ENCODE results near the gene B3GALNT1. TPM values are rescaled to one million over a fixed set of nuclear protein-coding genes. Genes with fewer than 3 reads are reported as not detected.
"Not testable (repeated sequence)": the region's sequence is repeated elsewhere in the genome, so short reads cannot be mapped to it uniquely, and the experiment has no call there.

B3GALNT1 gene
- total and polyA plus RNA-seq, 12 donors = 2.3 to 29.2 (median 9.6) TPM

DNA sequence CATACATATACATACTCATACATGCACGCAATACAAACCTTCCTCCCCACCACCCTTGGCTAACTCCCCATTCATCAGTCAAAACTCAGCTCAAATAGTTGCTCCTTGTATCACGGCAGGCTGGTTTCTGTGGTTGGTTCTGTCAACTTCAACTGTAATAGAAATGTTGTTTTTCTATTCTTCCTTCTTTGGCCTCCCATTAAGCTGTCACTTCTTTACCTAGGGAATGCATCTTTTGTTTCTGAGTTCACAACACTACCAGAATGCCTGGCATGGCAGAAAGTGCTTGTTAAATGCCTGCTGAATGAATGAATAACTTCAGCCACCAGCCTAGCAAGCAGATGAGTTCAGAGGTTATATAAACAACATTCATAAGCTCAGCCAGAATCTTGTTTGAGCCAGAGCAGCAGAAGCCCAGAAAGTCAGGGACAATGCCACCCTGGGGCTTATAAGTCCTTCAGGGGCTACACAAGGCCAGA lies 63.1 kb downstream of the B3GALNT1 start:
- Histone ChIP-seq H3K4me1 (replicated peaks in 1 of 2) (no peaks in the 10 kb centered on the region), H3K9me3 (replicated peaks in 1 of 3) (no peaks in the 10 kb centered on the region), H3K36me3 (replicated peaks in 1 of 2) (no peaks in the 10 kb centered on the region), H3K4me3 (no peak overlapping the region), H3K27ac (no peak overlapping the region), H3K27me3 (no peaks in the 10 kb centered on the region)
- TF ChIP-seq, protein P1, sequence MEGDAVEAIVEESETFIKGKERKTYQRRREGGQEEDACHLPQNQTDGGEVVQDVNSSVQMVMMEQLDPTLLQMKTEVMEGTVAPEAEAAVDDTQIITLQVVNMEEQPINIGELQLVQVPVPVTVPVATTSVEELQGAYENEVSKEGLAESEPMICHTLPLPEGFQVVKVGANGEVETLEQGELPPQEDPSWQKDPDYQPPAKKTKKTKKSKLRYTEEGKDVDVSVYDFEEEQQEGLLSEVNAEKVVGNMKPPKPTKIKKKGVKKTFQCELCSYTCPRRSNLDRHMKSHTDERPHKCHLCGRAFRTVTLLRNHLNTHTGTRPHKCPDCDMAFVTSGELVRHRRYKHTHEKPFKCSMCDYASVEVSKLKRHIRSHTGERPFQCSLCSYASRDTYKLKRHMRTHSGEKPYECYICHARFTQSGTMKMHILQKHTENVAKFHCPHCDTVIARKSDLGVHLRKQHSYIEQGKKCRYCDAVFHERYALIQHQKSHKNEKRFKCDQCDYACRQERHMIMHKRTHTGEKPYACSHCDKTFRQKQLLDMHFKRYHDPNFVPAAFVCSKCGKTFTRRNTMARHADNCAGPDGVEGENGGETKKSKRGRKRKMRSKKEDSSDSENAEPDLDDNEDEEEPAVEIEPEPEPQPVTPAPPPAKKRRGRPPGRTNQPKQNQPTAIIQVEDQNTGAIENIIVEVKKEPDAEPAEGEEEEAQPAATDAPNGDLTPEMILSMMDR (IDR thresholded peaks at IDR 0.05) = no peak
- no peak for TF ChIP-seq POLR2A (IDR thresholded peaks at IDR 0.05)
- 76 to 91% (median 80%) methylated on average over 2 of the region's 2 CpGs for WGBS, 4 donors
- intact Hi-C loops (cut with DNase I) = no loop called here
- DNase-seq = no peak

DNA sequence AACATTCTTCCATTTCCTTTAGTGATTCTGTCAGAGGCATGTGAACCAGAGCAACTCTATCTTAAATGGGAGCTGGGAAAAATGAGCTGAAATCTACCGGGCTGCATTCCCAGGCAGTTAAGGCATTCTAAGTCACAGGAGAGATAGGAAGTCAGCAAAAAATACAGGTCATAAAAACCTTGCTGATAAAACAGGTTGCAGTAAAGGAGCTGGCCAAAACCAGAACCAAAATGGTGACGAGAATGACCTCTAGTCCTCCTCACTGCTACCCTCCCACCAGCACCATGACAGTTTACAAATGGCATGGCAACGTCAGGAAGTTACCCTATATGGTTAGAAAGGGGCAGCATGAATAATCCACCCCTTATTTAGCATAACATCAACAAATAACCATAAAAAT lies 66.4 kb downstream of the B3GALNT1 start:
- no peaks in the 10 kb centered on the region for H3K36me3 ChIP-seq (replicated peaks in 1 of 2)
- no peaks in the 10 kb centered on the region for H3K27me3 ChIP-seq
- no peak for TF ChIP-seq POLR2A (IDR thresholded peaks at IDR 0.05)
- TF ChIP-seq, protein P1 (IDR thresholded peaks at IDR 0.05) = no peak
- H3K27ac ChIP-seq = no peak overlapping the region
- DNase-seq = no peak
- no peaks in the 10 kb centered on the region for H3K9me3 ChIP-seq (replicated peaks in 1 of 3)
- intact Hi-C loops (cut with DNase I) = no loop called here
- no peak overlapping the region for H3K4me3 ChIP-seq
- peaks cover 0 to 9% of the 10 kb centered on the region in 2 donors for H3K4me1 ChIP-seq (replicated peaks in 1 of 2)
- WGBS, 4 donors = 57 to 69% (median 67%) methylated on average over 3 of the region's 3 CpGs

DNA sequence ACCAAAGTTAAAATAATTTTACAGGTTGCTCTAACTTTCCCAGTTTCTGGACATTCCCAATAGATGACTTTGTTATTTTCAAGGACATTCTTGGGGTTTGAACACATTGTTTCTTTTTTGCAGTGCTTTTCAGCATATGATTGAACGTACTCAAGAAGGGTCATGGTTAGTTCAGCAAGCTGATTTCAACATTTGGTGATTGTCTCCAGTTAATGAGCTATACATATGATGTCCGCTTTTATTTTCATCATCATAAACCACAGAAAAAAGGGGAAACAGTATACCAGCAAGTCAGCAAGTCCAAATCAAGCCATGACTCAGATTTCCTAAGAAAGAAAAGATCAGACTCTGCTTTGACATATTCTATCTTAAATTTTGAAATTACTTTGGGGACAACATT lies 69.4 kb downstream of the B3GALNT1 start:
- 24 to 37% (median 30%) methylated on average over 2 of the region's 2 CpGs for WGBS, 4 donors
- Histone ChIP-seq H3K4me1 (replicated peaks in 1 of 2) (peaks cover 0 to 9% of the 10 kb centered on the region in 2 donors), H3K27ac (peak overlapping the region in 4 of 5 donors; percentile 4 to 70 (median 23)), H3K4me3 (no peak overlapping the region), H3K9me3 (replicated peaks in 1 of 3) (no peaks in the 10 kb centered on the region), H3K27me3 (no peaks in the 10 kb centered on the region), H3K36me3 (replicated peaks in 1 of 2) (no peaks in the 10 kb centered on the region)
- no peak for TF ChIP-seq POLR2A (IDR thresholded peaks at IDR 0.05)
- TF ChIP-seq, protein P1 (IDR thresholded peaks at IDR 0.05) = no peak
- intact Hi-C loops (cut with DNase I) = no loop called here
- no peak for DNase-seq

DNA sequence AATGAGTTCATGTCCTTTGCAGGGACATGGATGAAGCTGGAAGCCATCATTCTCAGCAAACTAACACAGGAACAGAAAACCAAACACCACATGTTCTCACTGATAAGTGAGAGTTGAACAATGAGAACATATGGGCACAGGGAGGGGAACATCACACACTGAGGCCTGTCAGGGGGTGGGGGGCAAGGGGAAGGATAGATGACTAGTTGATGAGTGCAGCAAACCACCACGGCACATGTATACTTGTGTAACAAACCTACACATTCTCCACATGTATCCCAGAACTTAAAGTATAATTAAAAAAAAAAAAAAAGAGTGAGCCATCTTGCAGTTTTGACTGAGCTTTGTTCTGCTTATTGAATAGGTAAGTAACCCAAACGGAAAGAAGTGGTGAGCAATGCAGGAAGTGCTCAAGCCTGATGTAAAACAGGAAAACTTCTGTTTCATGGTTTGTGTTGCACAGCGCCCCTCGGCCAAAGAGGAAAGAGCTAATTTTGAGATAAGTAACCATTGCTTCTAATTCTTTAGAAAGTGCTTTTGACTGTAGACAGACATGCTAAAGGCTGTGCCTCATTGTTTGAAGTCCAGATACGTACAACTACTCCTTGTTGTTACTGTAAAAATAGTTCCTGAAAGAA lies 70.1 kb downstream of the B3GALNT1 start:
- H3K27ac ChIP-seq = peak overlapping the region in 4 of 5 donors; percentile 4 to 70 (median 23)
- H3K36me3 ChIP-seq (replicated peaks in 1 of 2); H3K4me1 ChIP-seq (replicated peaks in 1 of 2); H3K9me3 ChIP-seq (replicated peaks in 1 of 3); H3K27me3 ChIP-seq; H3K4me3 ChIP-seq; intact Hi-C loops (cut with DNase I): not testable (repeated sequence)
- peak in 1 of 7 donors; percentile 9 for DNase-seq
- 47 to 66% (median 56%) methylated on average over 5 of the region's 5 CpGs for WGBS, 4 donors

Other genes with a start within 250 kb of the B3GALNT1 start
- gene NMD3, start 116.0 kb upstream of the B3GALNT1 start, total RNA-seq = 100 to 1,000 TPM in 1 of 9 donors, 10 to 100 TPM in 8; 33.9 to 168 (median 46.7) TPM
- gene NMD3, start 116.0 kb upstream of the B3GALNT1 start, polyA plus RNA-seq = 10 to 100 TPM; 13.2 to 39.4 (median 18.7) TPM